ENCODE data around the gene ADGRA1.

GRCh38 chr10:133142523-133143199, 54.9 kb downstream of the ADGRA1 start:
- no peak for TF ChIP-seq POLR2A (IDR thresholded peaks at IDR 0.05)
- TF ChIP-seq CTCF (IDR thresholded peaks at IDR 0.05 in 4 of 5, conservative IDR thresholded peaks at IDR 0.05 in 1 of 5): no peak

All from gastrocnemius medialis (tissue), 4 donors.